GM19438 (cell line): ENCODE measurements around the gene TLR7.

Experiments used
- ATAC-seq: cut with Tn5 transposase; IDR thresholded peaks from one replicate; pipeline ENCODE4 v1.9.1; 2021; ENCODE audit warnings: low read depth; ENCODE audit not compliant: unreplicated experiment

TLR7 gene

DNA sequence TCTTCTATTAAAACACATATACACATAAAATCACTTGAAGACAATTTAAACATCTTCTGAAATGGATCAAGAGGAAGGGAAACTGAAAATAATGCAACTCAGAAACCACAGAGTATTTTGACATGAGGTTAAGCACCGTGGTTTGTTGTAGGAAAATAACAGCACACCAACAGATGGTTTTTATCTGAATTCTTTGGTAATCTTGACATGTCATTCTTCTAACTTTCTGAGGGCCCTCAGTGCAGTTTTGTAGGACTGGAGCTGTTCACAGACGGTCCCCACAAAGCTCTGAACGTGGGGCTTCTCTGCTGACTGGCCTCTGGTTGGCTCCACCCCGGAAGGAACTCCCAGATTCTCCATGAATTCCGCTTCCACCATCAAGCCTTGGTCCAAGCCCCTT, 23.6 kb downstream of the TLR7 start:
- peak; percentile 55 for ATAC-seq

DNA sequence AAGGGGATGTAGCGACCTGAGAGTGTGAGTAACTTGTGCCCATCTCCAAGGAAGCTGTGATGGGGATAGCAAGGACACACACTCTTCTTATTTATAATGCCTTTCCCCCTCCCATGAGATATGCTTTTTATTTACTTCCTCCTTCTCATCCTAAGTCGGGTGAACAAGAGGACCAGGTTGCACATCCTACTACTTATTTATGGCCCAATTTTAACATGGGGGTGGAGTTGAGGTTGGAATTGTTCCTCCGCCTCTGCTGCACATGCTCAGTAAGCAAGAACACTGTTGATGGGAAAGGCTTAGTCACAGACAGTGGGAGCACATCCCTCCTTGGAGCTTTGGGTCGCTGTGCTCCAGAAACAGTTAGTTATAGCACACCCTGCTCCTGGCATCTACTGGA, 24.3 kb downstream of the TLR7 start:
- no peak for ATAC-seq

DNA sequence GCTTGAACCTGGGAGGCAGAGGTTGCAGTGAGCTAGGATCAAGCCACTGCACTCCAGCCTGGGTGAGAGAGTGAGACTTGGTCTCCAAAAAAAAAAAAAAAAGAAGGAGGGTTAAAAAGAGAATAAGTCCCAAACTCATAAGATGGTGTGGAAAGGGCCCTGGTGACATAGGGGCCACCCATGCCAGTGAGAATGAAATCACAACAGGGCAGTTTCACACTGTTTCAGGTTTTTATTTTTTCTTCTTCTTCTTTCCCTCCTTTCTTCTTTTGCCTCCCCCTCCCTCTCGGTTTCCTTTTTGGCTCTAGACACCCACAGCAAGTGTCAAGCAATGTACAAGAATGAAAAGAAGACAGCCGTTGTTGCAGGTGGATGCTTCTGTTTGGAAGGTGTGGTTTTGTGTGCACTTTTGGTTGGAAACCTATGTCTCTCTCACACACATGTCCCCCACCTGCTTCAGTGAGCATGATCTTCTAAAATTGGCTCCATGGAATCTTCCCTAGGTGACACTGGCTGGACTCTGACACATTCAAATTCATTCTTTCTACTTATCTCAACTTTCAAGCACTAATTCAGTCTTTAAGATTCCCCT, 25.1 kb downstream of the TLR7 start:
- peak; percentile 56 for ATAC-seq

DNA sequence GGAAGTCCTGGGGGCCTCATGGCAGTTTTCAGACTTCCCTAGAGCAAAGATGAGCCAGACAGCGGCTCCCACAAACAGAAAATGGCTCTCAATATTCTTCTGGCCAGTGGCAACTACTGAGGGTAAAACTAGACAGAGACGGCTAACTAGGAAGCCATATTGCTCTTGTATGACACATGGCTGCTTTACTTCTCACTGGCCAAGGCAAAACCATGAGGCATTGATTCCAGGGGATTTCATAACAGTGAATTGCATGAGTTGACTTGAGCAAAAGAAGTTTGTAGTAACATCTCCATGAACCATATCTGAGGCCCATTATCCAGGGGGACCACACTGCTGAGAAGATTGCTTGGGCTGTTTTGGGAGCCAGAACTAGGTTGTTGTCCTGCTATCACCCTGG, 25.8 kb downstream of the TLR7 start:
- no peak for ATAC-seq

DNA sequence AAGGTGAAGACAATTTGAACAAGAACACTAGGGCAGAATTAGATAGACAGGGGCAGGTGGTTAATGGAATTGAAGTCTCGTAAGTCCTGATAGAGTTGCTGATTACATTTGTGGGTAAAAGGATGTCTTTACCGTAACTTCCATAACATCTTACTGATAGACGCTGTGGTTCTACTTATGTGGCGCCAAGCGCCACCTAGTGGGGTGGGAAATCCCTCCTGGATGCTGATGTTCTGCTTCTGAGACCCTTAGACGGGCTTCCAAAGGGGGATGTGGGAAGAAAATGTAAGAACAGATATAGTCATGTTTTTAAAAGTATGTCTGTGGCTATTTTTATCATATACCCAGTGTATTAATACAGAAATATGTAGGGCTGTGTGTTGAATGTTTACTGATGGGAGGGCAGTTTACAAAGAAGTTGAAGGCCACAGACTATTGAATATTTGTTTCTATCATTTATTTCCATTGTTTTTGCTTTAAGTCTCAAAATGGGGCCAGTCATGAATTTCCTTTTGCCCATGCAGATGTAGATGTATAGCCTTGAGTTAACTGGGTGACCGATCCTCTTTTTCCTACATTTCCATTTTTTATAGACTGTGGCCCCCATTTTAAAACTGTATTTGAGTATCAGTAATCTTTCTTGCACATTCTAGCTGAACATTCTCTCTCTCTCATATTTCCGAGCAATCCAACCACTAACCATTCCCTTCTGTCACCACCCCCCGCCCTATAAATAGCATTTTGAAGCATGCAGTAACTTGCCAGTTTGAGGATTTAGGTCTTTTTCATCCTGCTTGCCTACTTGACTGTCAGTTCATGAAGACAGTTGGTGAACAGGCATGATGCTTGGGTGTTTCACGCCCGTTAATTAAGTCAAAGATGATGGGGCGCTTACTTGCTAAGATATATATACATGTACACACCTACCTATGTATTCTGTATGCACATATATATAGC, 27.5 kb downstream of the TLR7 start:
- ATAC-seq, result no peak

DNA sequence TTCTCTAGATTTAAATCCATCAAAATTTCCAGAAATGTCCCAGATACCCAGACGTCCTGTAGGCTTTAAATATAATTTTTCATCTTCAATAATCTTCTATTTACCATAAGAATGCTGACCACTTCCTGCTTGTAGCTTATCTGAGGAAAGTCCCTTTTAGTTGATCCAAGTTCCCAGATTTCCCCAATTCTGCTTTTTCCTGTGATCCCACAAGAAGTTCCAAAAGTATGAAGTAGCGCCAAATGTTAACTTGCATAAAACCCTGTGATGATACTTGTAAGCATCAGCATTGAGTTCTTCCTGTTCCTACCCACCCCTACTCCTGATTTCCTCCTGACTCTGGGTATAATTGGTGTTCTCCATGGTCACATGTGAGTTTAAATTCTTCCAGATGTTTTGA, 29.0 kb downstream of the TLR7 start:
- ATAC-seq, result no peak

DNA sequence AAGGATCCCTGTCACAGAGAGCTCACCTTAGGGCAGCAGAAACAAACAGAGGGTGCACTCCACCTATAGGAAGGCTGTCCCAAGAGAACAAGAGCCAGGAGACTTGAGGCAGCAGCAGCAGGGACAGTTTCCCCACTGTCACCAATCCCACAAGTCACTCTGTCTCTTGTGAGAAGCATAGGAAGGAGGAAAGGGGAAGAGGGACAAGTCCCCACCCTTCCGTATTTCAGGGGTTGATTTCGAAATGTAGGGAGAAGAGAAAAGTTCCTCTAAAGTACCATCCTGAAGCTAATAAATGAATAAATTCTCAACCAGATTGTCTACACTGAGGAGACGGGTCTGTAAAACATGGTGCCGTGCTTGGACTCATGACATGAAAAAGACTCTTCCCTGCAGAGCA, 30.1 kb downstream of the TLR7 start:
- ATAC-seq, result no peak

DNA sequence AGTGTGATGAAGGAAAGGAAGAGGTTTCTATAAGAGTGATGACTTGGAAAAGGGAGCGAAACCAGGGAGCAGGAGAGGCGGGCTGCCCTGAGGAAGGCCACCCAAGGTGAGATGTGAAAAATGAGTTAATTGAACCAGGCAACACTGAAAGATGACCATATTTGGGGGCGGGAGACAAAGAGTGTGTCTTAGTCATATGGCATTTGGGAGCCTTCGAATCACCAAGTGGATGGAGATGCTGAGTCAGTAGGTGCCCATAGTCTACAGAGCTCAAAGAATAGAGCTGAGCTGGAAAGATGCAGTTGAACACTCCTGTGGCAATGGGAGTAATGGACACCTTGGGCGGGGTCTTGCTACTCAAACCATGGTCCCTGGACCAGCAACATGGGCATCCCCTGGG, 31.2 kb downstream of the TLR7 start:
- no peak for ATAC-seq

DNA sequence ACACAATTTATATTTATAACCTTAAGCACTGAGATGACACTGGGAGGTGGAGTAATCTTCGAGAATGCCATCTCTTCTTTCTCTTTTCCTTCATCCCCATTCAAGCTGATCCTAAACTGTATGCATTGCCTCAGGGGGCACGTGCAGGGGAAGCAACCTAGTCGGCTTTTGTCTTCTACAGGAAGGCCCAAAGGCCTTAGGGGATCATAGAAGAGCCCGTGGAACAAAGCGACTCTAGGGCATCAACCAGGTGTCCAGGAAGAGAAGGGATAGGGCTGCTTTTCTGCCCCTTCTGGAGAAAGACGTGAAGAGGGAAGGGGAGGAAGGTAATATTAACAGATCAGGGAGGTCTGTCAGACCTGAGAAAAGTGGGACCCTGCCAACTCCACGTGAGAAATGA, 32.6 kb downstream of the TLR7 start:
- no peak for ATAC-seq

DNA sequence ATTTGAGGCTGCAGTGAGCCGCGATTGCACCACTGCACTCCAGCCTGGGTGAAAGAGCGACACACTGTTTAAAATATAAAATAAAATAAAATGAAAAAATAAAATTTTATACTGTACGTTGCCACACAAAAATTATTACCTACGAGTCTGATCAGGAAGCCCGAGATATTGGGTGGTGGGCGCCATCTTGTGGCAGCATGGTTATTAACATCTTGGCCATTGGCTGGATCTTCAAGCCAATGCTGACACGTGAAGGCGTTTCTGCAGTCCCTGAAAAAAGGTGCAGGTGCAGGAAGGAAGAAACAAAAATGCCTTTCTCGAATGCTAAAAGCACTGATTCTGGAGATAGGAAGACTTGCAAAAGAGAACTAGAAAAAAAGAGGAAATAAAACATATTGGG, 34.6 kb downstream of the TLR7 start:
- peak; percentile 67 for ATAC-seq

DNA sequence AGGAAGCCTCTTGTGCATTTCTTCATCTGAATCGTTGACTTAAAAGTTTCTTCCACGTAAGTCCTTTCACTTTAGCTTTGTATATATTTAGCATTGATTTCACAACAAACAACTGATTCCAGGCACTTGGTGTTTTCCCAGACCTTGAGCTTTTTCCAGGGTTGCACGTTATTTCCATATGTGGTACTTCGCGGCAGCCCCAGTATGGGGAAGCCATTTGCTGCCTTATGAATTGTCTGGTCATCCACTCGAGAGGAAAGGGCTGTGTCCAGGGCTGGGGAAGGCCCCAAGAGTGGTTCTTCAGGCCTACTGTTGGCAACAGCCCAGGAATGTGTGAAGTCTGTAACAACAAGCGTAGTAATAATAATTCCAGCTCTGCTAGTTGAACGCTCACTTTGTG, 36.8 kb downstream of the TLR7 start:
- ATAC-seq, result no peak

DNA sequence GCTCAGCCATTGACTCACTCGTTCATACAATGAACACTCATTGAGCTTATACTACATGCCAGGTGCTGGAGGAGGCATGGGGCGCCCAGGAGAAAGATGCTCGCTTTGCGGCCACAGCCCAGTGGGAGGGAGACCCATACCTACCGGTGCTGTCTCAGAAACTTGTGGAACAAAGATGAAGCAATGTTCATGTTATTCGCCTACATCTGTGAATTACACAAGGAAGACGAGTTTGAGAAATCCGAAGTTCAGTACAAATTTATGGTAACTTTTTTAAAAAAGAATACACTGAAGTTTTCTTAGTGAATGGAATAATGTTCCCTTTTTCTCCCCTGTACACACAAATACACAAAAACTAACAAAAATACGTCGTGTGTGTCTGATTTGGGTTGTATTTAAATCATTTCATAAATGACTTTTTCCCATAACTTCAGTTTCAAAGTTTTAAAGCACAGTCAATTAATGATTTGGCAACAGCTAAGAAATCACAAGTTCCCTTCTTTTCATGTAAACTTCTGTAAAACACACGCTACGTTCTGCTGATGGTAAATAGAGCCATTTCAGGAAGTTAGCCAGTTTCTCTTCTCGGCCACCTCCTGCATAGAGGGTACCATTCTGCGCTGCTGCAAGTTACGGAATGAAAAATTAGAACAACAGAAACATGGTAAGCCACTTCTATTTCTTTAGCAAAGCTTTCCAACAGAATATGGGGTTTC, 39.3 kb downstream of the TLR7 start, which contains the start of gene TLR8:
Gene TLR8, plus strand, starts transcription at position 575 of the 716 bp plus-strand sequence. Its CDS starts 87 bp downstream, at position 662.
- no peak for ATAC-seq

DNA sequence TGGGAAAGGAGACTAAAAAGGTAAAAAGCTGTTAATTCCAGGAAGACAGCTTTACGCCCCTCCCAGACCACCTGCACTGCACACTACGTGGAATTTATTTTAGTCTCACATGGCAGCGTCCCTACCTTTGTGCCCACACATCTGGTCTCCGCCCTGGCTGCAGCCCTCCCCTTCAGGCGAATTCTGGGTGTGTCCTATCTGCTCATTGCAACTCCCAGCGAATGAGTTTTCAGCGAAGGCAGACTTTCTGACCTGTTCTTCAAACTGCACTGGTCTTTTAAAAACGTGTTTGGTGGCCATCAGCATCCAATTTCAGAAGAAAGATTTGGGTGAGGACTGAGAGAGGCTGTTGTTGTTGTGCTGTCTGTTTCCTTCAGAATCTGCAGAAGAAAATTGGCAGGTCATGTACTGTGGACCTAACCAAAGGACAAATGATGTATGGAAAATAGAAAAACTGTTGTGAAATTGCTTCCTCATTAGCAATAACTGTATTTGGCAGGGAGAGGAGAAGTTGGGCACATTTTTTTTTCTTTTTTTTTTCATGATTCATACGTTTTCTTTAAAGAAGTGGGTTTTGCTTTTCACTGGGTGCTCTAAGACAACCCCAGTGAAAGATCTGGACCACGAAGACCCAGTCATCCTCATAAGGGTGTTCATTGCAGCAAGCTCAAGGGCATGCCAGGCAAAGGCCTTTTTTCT, 43.7 kb downstream of the TLR7 start:
- ATAC-seq, result no peak

DNA sequence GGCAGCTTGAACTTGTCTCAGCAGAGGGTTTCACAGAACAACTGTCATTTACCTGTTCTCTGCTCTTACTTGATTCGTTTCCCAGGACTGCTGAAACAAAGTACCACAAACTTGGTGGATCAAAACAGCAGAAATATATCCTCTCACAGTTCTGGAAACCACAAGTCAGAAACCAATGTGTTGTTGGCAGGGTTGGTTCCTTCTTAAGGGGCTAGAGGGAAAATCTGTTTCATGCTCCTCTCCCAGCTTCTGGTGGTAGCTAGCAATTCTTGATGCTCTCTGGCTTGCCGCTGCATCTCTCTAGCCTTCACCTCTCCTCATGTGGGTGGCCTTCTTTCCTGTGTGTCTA, 44.2 kb downstream of the TLR7 start:
- ATAC-seq, result no peak

DNA sequence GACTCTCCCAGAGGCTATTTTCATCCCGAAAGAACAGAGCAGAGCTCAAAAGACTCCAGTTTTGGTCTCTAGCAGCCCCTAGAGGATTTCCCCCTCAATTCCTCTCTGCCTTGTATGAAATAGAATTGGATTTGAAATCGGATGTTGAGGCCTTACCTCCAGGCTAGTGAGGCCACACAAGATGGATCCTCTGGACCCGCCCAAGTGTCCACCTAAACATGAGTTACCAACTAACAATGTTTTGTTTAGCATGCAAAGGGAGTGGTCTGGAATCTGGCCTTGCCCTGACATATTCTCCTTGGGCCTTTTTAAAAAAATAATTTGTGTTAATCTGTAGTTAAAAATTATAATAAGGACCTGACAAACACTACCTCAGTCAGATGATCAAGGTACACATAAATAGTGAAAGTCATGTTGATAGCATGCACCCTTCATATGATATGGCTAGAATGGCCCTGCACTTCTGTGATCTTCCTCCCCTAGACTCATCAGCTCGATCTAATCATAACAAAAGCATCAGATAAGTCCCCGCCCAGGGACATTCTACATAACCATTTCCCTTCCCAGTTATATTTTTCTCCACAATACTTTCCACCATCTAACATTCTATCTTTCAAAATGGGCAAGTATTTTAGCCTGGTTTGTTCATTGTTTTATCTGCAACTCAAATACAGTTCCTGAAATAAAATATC, 46.1 kb downstream of the TLR7 start:
- ATAC-seq, result no peak

DNA sequence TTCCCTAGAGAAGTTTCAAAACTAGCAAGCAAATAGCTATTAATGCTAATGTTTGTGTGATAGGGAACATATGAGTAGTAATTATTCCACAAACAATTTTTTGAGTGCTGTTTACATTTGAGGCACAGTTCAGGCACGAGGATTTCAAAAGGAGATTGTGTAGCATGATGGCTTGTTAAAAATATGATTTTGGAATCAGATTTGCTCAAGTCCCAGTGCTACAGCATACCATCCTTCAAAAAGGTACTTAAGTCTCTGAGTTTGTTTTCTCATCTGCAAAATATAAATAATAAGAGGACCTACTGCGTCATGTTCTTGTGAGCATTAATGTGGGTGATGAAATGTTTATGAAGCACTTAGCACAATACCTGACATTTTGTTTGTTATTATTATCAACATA, 50.9 kb downstream of the TLR7 start:
- no peak for ATAC-seq

DNA sequence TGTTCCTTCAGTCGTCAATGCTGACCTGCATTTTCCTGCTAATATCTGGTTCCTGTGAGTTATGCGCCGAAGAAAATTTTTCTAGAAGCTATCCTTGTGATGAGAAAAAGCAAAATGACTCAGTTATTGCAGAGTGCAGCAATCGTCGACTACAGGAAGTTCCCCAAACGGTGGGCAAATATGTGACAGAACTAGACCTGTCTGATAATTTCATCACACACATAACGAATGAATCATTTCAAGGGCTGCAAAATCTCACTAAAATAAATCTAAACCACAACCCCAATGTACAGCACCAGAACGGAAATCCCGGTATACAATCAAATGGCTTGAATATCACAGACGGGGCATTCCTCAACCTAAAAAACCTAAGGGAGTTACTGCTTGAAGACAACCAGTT, 52.2 kb downstream of the TLR7 start:
- ATAC-seq, result no peak

DNA sequence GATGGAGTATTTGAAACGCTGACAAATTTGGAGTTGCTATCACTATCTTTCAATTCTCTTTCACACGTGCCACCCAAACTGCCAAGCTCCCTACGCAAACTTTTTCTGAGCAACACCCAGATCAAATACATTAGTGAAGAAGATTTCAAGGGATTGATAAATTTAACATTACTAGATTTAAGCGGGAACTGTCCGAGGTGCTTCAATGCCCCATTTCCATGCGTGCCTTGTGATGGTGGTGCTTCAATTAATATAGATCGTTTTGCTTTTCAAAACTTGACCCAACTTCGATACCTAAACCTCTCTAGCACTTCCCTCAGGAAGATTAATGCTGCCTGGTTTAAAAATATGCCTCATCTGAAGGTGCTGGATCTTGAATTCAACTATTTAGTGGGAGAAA, 52.7 kb downstream of the TLR7 start:
- no peak for ATAC-seq

DNA sequence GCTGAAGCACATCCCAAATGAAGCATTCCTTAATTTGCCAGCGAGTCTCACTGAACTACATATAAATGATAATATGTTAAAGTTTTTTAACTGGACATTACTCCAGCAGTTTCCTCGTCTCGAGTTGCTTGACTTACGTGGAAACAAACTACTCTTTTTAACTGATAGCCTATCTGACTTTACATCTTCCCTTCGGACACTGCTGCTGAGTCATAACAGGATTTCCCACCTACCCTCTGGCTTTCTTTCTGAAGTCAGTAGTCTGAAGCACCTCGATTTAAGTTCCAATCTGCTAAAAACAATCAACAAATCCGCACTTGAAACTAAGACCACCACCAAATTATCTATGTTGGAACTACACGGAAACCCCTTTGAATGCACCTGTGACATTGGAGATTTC, 54.1 kb downstream of the TLR7 start:
- no peak for ATAC-seq

DNA sequence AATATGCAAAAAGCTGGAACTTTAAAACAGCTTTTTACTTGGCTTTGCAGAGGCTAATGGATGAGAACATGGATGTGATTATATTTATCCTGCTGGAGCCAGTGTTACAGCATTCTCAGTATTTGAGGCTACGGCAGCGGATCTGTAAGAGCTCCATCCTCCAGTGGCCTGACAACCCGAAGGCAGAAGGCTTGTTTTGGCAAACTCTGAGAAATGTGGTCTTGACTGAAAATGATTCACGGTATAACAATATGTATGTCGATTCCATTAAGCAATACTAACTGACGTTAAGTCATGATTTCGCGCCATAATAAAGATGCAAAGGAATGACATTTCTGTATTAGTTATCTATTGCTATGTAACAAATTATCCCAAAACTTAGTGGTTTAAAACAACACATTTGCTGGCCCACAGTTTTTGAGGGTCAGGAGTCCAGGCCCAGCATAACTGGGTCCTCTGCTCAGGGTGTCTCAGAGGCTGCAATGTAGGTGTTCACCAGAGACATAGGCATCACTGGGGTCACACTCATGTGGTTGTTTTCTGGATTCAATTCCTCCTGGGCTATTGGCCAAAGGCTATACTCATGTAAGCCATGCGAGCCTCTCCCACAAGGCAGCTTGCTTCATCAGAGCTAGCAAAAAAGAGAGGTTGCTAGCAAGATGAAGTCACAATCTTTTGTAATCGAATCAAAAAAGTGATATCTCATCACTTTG, 55.2 kb downstream of the TLR7 start:
- ATAC-seq, result no peak
